GM21825 (cell line): ENCODE results near the gene GXYLT2.
"Not testable (repeated sequence)": the region's sequence is repeated elsewhere in the genome, so short reads cannot be mapped to it uniquely, and the experiment has no call there.

Source experiments
- ATAC-seq: cut with Tn5 transposase; IDR thresholded peaks from one replicate; pipeline ENCODE4 v1.9.1; 2021; ENCODE audit warnings: mild to moderate bottlenecking, moderate library complexity; ENCODE audit not compliant: unreplicated experiment

Gene GXYLT2

DNA sequence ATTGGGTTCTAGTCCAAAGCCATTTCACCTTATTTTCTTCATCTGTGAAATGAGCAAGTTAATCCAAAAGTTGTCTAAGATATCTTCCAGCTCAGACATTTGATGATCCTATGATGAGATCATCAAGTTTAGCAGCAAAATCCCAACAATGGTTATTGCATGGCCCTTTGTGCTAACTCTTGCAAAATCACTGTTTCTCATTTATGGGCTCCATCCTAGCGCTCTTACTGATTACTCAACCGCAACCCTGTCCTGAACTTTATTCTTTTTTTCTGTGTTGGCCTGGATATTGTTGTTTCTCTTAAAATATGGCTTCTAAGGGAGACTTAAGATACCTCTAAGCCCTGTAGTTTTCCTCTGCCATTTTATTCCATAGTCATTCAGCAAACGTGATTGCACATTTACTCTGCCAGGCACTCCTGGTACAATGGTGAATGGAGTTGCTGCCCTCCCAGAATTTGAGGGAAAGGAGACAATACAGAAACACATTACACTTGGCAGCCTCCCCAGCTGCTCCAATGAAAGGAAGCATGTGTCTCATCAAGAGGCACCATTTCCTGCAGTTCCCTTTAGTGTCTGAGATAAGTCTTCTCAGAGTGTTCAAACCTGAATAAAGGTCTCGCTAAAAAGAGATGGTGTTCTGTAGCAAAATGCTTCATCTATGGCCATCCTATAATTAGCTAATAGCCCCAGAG is 4.4 kb downstream of the GXYLT2 start:
- no peak for ATAC-seq

DNA sequence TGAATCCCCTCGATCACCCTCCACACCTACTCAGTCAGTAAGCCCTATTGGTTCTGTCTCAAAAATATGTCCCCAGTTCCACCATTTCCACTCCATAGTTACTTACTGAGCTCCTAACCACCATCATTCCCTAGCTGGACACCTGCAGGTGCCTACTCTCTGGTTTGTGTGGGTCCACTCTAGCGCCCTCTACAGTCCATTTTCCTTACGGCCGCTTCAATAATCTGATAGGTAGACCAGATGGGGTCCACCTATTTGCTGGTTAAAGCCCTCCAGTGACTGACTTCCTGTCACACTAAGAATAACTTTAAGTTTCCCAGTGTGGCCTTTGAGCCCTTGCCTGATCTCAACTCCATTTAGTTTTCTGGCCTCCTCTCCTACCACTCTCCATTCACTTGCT is 5.0 kb downstream of the GXYLT2 start:
- no peak for ATAC-seq

DNA sequence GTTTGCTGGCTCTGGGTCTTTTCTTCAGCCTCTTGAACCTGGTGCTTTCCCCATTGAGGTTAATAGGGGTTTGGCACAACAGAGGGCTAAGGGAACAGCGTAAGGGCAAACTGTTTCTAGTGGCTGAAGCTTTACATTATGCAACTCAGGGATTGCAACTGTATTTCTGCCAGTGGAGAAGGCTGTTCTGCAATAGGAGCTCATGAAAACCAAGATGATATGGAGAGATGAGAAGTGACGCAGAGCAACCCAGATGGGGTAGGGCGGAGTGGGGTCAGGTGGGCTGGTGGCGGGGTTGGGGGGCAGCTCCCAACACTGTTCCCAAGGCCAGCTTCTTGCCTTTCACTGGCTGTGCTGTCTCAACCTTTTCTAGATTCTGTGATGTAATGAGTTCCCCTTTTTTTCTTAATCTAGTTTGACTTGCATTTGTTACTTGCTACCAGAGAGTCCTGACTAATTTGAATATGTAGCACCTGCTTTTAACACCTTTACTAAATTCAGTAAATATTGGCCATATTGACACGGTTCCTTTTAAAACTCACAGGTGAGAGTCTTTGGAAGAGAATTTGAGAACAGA is 7.2 kb downstream of the GXYLT2 start:
- no peak for ATAC-seq

DNA sequence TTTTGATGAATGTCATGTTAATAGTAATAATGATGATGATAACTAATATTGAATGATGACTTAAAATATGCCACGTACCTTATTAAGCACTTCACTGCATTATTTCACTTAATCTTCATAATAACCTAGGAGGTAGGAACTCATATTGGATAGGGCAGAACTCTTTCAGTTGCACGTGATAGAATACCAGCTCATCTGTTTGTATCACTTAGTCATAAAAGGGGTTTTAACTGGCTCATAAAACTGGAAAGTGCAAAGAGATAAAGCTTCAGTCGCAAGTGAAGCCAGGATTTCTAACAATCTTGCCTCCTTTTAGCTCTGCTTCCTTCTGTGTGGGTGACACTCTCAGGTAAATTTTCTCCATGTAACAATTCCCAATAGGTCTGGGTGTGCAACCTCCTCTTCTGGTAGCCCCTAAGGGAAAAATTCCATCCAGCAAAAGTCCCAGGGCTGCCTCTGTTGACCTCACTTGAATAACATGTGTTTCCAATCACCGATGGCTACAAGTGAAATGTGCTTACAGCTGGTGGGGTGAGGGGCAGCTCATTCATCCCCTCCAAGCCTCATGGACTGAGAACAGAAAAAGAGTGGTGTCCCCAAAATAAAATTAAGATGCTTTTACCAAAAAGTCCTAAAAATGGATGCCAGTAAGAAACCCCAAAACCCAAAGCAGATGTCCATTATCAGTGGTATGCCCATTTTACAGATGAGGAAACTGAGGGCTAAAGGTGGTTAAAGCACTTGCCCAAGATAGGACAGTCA is 9.3 kb downstream of the GXYLT2 start:
- ATAC-seq = no peak

DNA sequence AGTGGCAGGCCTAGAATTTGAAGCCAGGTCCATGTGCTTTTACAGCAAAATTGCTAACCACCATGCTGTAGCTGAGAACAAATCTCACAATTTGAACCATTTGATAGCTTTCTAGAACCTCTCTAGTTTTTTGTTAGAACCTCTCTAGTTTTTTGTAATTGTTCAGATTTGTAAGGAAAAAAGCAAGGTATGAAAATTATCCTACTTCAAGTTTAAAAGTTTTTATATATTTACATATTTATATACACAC is 9.8 kb downstream of the GXYLT2 start:
- ATAC-seq = no peak

DNA sequence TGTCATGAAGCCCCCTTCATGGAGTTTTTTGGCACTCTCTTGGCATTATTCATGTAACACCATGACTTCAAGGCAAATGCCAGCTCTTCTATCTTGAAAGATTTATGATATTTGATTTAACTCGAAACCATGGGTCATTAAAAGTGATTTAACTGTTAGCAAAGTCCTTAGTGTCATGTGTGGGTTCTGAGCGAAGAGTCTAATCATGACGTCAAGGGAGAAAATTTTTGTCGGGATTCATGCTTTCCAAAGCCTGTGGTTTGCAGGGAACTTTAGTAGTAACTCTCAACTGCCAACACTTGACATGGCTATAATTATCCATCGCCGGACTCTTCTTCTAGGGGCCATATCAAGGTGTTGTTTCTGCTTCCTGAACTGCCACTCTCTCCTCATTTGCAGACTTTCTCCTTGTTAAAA is 11.5 kb downstream of the GXYLT2 start:
- no peak for ATAC-seq

DNA sequence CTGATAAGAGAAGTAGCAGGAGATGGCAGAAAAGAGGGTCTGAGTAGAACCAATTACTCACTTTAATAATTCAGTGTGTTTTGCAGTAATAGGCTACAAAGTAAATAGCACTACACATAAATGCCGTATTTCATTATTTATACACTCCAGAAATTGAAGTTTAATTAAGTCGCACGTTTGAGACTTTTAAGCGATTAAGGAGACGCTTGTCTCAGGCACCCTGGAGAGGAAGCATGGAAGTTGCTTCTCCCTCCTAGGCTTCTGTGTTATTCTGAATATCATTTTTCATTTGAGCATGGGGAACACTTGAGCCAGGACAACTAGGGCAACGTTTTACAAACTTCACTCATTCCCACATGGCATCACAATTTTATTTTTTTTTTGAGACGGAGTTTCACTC is 12.2 kb downstream of the GXYLT2 start:
- ATAC-seq = no peak

DNA sequence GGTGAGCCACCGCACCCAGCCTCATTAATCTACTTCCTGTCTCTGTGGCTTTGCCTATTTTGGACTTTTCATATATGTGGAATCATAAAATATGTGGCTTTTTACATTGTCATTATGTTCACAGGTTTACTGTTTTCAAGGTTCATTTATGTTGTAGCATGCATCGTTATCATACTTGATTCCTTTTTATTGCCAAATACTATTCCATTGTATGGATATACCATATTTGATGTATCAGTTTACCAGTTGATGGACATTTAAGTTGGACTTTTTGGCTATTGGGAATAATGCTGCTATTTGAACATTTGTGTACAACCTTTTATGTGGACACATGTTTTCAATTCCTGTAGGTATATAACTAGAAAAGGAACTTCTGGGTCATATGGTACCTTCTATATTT is 14.0 kb downstream of the GXYLT2 start:
- no peak for ATAC-seq

DNA sequence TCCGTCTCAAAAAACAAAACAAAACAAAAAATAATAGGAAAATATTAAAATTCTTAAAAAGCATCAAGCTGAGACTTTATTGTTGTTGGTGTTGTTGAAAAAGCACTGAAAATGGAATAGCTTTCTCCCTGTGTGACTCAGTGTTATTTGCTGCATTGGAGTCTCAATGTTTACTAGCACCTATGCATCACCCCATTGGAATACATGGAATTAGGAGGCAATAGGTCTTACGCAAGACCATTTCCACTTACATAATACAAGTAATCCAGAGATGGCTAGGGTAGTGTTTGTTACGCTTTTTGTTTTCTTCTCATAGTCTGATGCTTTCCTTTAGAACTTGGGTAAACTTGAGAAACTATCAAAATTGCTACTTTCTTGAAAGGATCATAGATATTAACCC is 15.2 kb downstream of the GXYLT2 start:
- ATAC-seq = no peak

DNA sequence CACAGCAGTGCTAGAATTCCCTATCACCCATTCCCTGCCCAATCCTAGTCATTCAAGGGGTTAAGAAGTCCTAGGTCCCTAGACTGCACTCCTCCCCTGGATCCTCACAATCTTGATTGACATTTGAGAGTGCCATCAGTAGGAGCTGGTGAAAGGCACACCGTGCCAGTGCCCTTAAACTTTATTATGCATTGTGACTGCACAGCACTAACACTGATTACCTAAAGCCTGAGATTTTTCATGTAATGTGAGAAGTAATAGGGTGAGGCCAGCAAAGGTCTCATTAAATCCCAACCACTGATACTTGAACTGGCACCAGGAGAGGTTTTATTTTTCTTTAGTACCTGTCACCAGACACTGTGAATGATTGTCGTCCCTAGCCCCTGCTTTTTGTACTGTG is 16.3 kb downstream of the GXYLT2 start:
- no peak for ATAC-seq

DNA sequence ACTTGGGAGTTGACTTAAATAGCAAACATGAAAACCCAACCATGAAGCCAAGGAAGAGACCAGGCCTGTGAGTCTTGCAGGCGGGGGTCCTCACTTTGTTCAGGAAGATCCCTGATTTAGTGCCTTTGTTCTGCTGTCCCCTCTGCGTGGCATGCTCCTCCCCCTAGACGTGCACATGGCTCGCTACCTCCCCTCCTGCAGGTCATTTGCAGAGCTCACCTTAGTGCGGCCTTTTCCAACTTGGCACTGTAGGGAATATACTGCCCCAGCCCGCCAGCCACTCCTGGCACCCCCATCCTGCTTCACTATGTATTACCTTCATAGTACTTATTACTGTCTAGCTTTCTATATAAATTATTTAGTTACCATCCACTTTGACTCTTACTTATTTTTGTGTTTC is 18.3 kb downstream of the GXYLT2 start:
- no peak for ATAC-seq

DNA sequence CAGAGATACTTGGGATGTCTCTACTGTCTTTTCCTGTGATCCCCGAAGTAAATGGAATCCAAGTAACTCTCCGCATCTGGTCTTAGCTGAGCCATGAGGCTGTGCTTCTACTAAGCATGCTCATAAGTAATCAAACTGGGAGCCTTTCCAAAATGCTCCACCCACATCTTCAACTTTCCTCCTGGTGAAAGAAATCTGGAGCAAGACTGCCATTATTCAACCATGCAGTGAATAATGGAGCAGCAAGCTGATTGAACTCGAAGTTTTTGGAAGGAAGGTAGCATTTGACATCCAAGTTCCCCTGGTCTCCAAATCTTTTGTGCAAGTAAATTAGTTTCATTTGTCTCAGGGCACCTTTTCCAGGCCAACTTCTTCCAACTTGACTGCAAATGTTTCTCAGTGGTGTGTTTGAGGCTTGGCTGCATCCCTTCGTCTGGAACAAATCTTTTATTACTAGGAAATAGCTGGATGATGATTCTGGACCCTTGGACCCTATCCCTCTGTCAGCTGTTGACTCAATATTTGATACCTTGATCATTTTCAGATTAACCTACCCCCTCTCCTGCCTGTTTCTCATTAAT is 19.4 kb downstream of the GXYLT2 start:
- ATAC-seq = no peak

DNA sequence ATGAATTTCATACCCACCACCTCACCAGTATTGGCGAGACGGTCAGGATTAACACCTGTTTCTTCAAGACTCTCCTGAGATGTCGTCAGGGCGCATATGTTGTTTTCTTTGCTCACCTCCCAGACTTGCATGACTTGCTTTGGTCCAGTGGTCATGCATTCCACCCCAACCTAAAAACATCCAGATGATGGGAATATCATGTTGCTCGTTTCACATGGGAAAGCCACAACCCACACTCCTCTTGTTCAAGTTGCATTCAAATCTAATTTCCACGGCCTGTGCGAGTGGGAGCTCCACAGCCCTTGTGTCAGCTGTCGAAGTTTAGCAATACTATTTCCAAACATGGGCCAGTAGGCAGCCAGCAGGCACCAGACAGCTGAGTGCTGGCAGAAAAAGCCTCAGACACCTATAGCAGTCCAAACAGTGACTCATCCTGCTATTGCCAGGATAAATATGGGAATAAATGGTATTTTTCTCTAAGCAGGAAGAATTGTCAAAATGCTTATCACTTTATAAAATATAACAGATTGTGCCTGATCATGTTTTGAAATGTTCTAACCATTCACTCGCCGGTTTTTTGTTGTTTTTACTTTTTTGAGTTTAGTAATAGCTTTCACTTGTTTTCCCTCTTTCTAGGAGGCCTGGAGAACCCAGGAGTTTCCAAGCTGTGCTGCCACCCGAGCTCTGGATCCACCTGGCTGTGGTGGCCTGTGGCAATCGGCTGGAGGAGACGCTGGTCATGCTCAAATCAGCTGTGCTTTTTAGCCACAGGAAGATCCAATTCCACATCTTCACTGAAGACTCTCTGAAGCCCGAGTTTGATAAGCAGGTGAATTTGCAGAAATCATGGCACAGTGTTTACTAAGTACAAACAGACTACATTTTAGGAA is 20.1 kb downstream of the GXYLT2 start:
- ATAC-seq = no peak

DNA sequence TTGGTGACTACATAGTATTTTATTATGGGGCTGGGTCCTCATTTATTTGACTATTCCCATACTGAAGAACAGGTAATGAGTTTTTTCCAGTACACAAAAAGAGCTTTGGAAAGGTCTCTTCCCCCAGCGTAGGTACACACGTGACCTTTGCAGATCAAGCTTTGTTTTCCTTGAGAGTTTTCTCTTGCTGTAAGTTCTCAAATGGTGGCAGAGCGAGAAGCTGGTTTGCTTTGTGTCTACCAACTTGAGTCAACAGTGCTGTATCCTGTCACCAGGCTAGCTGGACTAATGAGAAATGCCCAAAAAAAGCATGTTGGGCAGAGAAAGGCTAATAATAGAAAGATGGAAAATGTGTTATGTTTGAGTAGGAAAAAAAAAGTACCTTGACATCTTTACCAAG is 21.7 kb downstream of the GXYLT2 start:
- no peak for ATAC-seq

DNA sequence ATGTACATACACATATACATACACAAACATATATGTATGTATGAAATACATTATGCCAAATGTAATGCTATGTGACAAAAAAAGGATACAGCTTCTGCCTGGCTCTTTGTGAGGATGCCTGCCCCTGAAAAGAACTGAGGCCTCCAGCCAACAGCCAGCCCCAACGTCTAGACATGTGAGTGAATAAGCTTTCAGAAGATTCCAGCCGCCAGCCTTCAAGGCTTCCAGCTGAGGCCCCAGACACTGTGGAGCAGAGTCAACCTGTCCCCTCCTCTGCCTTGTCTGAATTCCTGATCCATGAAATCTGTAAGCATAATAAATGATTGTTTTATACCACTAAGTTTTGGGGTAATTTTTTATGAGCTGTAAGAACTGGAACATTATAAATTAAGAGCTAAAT is 24.7 kb downstream of the GXYLT2 start:
- no peak for ATAC-seq

DNA sequence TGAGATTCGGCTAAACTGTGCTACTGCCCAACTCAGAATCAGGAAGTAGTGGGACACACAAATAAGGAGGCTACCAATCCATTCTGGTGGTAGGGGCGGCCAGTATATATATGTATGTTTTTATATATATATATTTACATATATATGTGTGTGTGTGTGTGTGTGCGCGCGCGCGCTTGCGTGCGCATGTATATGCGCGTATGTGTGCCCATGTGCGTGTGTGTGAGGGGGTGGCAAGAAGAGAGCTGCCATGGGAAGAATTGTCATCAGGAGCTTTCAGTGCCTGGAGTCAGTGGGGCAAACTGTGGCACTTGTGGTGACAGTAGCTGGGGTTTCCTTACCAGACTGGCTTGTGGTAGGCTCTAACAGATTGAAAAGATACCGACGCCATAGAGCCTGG is 26.5 kb downstream of the GXYLT2 start:
- ATAC-seq = no peak

DNA sequence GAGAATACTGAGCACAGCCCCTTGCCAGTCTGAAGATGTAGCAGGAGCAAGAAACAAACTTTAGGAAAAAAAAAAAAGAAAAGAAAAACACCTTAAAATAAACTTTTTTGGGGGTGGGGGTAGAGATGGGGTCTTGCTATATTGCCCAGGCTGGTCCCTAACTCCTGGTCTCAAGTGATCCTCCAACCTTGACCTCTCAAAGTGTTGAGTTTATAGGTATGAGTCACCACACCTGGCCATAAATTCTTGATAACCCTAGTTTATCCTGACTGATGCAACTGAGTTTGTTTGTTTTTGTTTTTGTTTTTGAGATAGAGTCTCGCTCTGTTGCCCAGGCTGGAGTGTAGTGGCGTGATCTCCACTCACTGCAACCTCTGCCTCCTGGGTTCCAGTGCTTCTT is 28.4 kb downstream of the GXYLT2 start:
- ATAC-seq = no peak

DNA sequence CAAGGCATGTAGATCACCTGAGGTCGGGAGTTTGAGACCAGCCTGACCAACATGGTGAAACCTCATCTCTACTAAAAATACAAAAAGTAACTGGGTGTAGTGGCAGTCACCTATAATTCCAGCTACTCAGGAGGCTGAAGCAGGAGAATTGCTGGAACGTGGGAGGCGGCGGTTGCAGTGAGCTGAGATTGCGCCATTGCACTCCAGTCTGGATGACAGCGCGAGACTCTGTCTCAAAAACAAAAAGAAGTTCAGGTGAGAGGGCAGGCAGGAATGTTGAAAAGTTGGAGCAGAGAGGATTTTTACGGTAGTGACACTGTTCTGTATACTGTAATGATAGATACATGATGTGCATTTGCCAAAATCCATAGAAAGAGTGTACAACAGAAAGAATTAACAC is 31.7 kb downstream of the GXYLT2 start:
- no peak for ATAC-seq

DNA sequence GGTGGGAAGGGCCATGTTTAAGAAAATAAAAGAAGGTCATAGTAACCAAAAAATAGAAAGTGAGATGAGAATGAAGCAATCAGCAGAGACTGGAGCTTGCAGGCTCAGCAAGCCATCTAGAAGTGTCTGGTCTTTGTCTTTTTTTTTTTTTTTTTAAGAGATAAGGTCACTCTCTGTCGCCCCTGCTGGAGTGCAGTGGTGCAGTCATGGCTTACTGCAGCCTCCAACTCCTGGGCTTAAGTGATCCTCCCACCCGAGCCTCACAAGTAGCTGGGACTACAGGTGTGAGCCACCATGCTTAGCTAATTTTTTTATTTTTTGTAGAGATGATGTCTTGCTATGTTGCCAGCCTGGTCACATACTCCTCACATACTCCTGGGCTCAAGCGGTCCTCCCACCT is 36.2 kb downstream of the GXYLT2 start:
- ATAC-seq = no peak

DNA sequence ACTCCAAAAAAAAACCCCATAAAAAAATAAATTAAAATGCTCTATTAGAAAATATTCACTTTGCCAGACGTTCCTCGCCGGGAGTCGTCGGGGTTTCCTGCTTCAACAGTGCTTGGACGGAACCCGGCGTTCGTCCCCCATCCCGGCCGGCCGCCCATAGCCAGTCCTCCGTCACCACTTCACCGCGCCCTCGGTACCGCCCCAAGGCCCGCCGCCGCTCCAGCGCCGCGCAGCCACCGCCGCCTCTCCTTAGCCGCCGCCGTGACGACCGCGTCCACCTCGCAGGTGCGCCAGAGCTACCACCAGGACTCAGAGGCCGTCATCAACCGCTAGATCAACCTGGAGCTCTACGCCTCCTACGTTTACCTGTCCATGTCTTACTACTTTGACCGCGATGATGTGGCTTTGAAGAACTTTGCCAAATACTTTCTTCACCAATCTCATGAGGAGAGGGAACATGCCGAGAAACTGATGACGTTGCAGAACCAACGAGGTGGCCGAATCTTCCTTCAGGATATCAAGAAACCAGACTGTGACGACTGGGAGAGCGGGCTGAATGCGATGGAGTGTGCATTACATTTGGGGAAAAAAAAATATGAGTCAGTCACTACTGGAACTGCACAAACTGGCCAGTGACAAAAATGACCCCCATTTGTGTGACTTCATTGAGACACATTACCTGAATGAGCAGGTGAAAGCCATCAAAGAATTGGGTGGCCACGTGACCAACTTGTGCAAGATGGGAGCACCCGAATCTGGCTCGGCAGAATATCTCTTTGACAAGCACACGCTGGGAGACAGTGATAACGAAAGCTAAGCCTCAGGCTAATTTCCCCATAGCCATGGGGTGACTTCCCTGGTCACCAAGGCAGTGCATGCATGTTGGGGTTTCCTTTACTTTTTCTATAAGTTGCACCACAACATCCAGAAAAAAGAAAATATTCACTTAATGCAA is 41.2 kb downstream of the GXYLT2 start:
- not testable (repeated sequence) for ATAC-seq
